IMR-90 (cell line): ENCODE data around the gene RASGRF1. TPM values are rescaled to one million over a fixed set of nuclear protein-coding genes. Genes with fewer than 3 reads are reported as not detected.

Experiments used
- ATAC-seq: fragments of 200-7000 bp; cut with Tn5 transposase; 2 replicates; pipeline ENCODE4 v1.9.1; 2020; ENCODE audit warnings: low read depth, mild to moderate bottlenecking, moderate library complexity
- BruUV-seq: library from RNA; stranded (reverse); fragments of 400-500 nt; replicated peaks from 2 replicates; lab custom pipeline; 2021; lab: Mats Ljungman, UMichigan
- CTCF ChIA-PET: fragments of 300-600 bp; formaldehyde crosslinking; extraction: SDS; loops from one replicate; lab custom pipeline; 2021; ENCODE audit warnings: antibody characterized with exemption; lab: Yijun Ruan, JAX
- POLR2A ChIA-PET: fragments of 300-600 bp; sonication (Branson Sonifier 250); formaldehyde crosslinking; loops from one replicate; lab custom pipeline; 2022; ENCODE audit warnings: antibody characterized with exemption; ENCODE audit not compliant: unreplicated experiment; lab: Charles Lee
- DNase-seq: peaks from one replicate; pipeline ENCODE4 v3.0.0; 2013
- H2AFZ ChIP-seq: replicated peaks from 2 replicates; pipeline ENCODE3; 2013; ENCODE audit warnings: low read length, mild to moderate bottlenecking; ENCODE audit not compliant: poor library complexity
- H2AK5ac ChIP-seq: 2 replicates; pipeline ENCODE4 v1.6.1; 2013; ENCODE audit warnings: low read depth, low read length, inconsistent platforms
- H2AK9ac ChIP-seq: replicated peaks from 2 replicates; pipeline ENCODE3; 2013; ENCODE audit warnings: mild to moderate bottlenecking, low read depth, low read length, moderate library complexity; ENCODE audit not compliant: poor library complexity
- H2BK120ac ChIP-seq: 2 replicates; pipeline ENCODE4 v1.6.1; 2013; ENCODE audit warnings: low read depth, low read length, inconsistent platforms
- H2BK15ac ChIP-seq: 3 replicates; pipeline ENCODE4 v1.6.1; 2013; ENCODE audit warnings: low read depth, low read length, inconsistent platforms
- H2BK20ac ChIP-seq: 2 replicates; pipeline ENCODE4 v1.6.1; 2013; ENCODE audit warnings: low read depth, mild to moderate bottlenecking, inconsistent platforms, low read length, moderate library complexity
- H2BK5ac ChIP-seq: 2 replicates; pipeline ENCODE4 v1.6.1; 2013; ENCODE audit warnings: mild to moderate bottlenecking, low read depth, low read length, inconsistent platforms; ENCODE audit not compliant: poor library complexity, severe bottlenecking
- H3K14ac ChIP-seq: replicated peaks from 2 replicates; pipeline ENCODE4 v1.6.1; 2013; ENCODE audit warnings: low read depth, low read length, inconsistent platforms
- H3K18ac ChIP-seq: 2 replicates; pipeline ENCODE4 v1.6.1; 2013; ENCODE audit warnings: low read depth, low read length, control low read depth
- H3K23ac ChIP-seq: 2 replicates; pipeline ENCODE4 v1.6.1; 2013; ENCODE audit warnings: low read depth, low read length, inconsistent platforms
- H3K27ac ChIP-seq: 2 replicates; pipeline ENCODE4 v1.5.1; 2013; ENCODE audit warnings: mild to moderate bottlenecking, control low read depth, low read length; ENCODE audit not compliant: insufficient read depth
- H3K27me3 ChIP-seq: 2 replicates; pipeline ENCODE4 v1.6.1; 2013; ENCODE audit warnings: low read length; ENCODE audit not compliant: control insufficient read depth, insufficient read depth
- H3K36me3 ChIP-seq: 2 replicates; pipeline ENCODE4 v1.6.1; 2013; ENCODE audit warnings: low read length, mixed read lengths; ENCODE audit not compliant: control insufficient read depth, insufficient read depth
- H3K4ac ChIP-seq: 2 replicates; pipeline ENCODE4 v1.6.1; 2013; ENCODE audit warnings: low read depth, low read length, inconsistent platforms
- H3K4me1 ChIP-seq: 2 replicates; pipeline ENCODE4 v1.6.1; 2013; ENCODE audit warnings: low read length, mixed read lengths; ENCODE audit not compliant: control insufficient read depth, insufficient read depth
- H3K4me2 ChIP-seq: 2 replicates; pipeline ENCODE4 v1.6.1; 2013; ENCODE audit warnings: low read depth, mild to moderate bottlenecking, control low read depth, low read length, moderate library complexity
- H3K4me3 ChIP-seq: 2 replicates; pipeline ENCODE4 v1.5.1; 2013; ENCODE audit warnings: low read depth, mild to moderate bottlenecking, control low read depth, low read length, moderate library complexity; ENCODE audit not compliant: insufficient read depth
- H3K56ac ChIP-seq: 2 replicates; pipeline ENCODE4 v1.6.1; 2013; ENCODE audit warnings: low read length, inconsistent platforms; ENCODE audit not compliant: insufficient read depth; ENCODE audit errors: extremely low read depth
- H3K79me1 ChIP-seq, 2 experiments: 2 replicates each; pipeline ENCODE4 v1.6.1; 2013; ENCODE audit warnings: low read length in 2 of 2, inconsistent platforms in 1 of 2, low read depth in 1 of 2
- H3K9ac ChIP-seq: 2 replicates; pipeline ENCODE4 v1.6.1; 2013; ENCODE audit warnings: low read depth, low read length, control low read depth
- H3K9me1 ChIP-seq: 2 replicates; pipeline ENCODE4 v1.6.1; 2013; ENCODE audit warnings: low read length, inconsistent platforms; ENCODE audit not compliant: insufficient read depth
- H3K9me3 ChIP-seq: 2 replicates; pipeline ENCODE4 v1.6.1; 2013; ENCODE audit warnings: low read length; ENCODE audit not compliant: control insufficient read depth, insufficient read depth
- H4K20me1 ChIP-seq: 2 replicates; pipeline ENCODE4 v1.6.1; 2013; ENCODE audit warnings: low read length, inconsistent platforms; ENCODE audit not compliant: insufficient read depth
- H4K5ac ChIP-seq: 2 replicates; pipeline ENCODE4 v1.6.1; 2013; ENCODE audit warnings: mild to moderate bottlenecking, low read depth, low read length, control low read depth
- H4K8ac ChIP-seq, 2 experiments: 2 replicates each; pipeline ENCODE4 v1.6.1; 2013; ENCODE audit warnings: low read depth in 2 of 2, low read length in 2 of 2, control low read depth in 1 of 2, inconsistent platforms in 1 of 2
- H4K91ac ChIP-seq: 2 replicates; pipeline ENCODE4 v1.6.1; 2013; ENCODE audit warnings: low read depth, low read length, inconsistent platforms; ENCODE audit not compliant: insufficient read depth
- CEBPB ChIP-seq: IDR thresholded peaks from 2 replicates; pipeline ENCODE4 v1.6.1; 2012; ENCODE audit warnings: low read depth, low read length, improper control_type of control experiment
- CHD1 ChIP-seq: IDR thresholded peaks from 2 replicates; pipeline ENCODE4 v1.6.1; 2012; ENCODE audit warnings: low read depth, low read length, improper control_type of control experiment
- FOS ChIP-seq: fragments of 150-350 bp; IDR thresholded peaks from 2 replicates; pipeline ENCODE4 v1.6.1; 2016; ENCODE audit warnings: low read depth, low read length
- MAFK ChIP-seq: IDR thresholded peaks from 2 replicates; pipeline ENCODE4 v1.6.1; 2012; ENCODE audit warnings: low read depth, low read length, improper control_type of control experiment
- MXI1 ChIP-seq: IDR thresholded peaks from 2 replicates; pipeline ENCODE4 v1.6.1; 2012; ENCODE audit warnings: low read depth, mild to moderate bottlenecking, low read length, moderate library complexity, borderline replicate concordance
- NFE2L2 ChIP-seq: fragments of 150-350 bp; IDR thresholded peaks from 2 replicates; pipeline ENCODE4 v1.6.1; 2016; ENCODE audit warnings: low read depth, mild to moderate bottlenecking, low read length
- POLR2A ChIP-seq: IDR thresholded peaks from 2 replicates; pipeline ENCODE4 v1.6.1; 2012; ENCODE audit warnings: mild to moderate bottlenecking, low read depth, low read length
- RAD21 ChIP-seq: IDR thresholded peaks from 2 replicates; pipeline ENCODE4 v1.6.1; 2012; ENCODE audit warnings: low read length, improper control_type of control experiment
- RCOR1 ChIP-seq: IDR thresholded peaks from 2 replicates; pipeline ENCODE4 v1.6.1; 2012; ENCODE audit warnings: mild to moderate bottlenecking, low read length, improper control_type of control experiment; ENCODE audit not compliant: insufficient replicate concordance
- RFX5 ChIP-seq: IDR thresholded peaks from 2 replicates; pipeline ENCODE4 v1.8.0; 2012; ENCODE audit warnings: low read depth, mild to moderate bottlenecking, low read length, moderate library complexity
- USF2 ChIP-seq: fragments of 150-350 bp; IDR thresholded peaks from 2 replicates; pipeline ENCODE4 v1.6.1; 2017; ENCODE audit warnings: mild to moderate bottlenecking, antibody characterized with exemption, low read length, low read depth
- dilution Hi-C: fragments of 300-500 bp; cut with HindIII; formaldehyde crosslinking; loops from one replicate; pipeline ENCODE4 v1.14.3; 2018; ENCODE audit warnings: low sequenced_read_pairs; ENCODE audit not compliant: unreplicated experiment
- in situ Hi-C: fragments of 300-500 bp; cut with MboI; formaldehyde crosslinking; loops from 3 replicates; pipeline ENCODE4 v1.14.3; 2019; ENCODE audit warnings: low sequenced_read_pairs, inconsistent platforms, mixed read lengths
- intact Hi-C: fragments of 100-400 bp; cut with micrococcal nuclease; formaldehyde crosslinking; loops from 2 replicates; pipeline ENCODE4 v1.10.0; 2022
- polyA plus RNA-seq, 3 experiments: library from polyadenylated mRNA; depleted of rRNA; stranded (reverse); fragments of >200 nt; gene quantifications; 2 replicates each; pipeline ENCODE4 v1.2.3, GENCODE V29; 2012; ENCODE audit warnings: low replicate concordance in 1 of 3
- total RNA-seq: library from RNA; depleted of rRNA; stranded (reverse); fragments of >200 nt; gene quantifications from 2 replicates; pipeline ENCODE4 v1.2.3, GENCODE V29; 2012

The RASGRF1 gene
- total and polyA plus RNA-seq, 2 of the 4 experiments (the other 2 are of a cell fraction): under 0.01 to 0.15 TPM

GRCh38 chr15:79132361-79132760 lies 41.8 kb upstream of the RASGRF1 start:
- Histone ChIP-seq H4K8ac (no peak overlapping the region), H3K14ac (no peak overlapping the region), H3K9me3 (no peaks in the 10 kb centered on the region), H4K91ac (no peak overlapping the region), H3K4me1 (no peaks in the 10 kb centered on the region), H2AK9ac (no peak overlapping the region), H3K56ac (no peak overlapping the region), H3K23ac (no peak overlapping the region), H3K4me2 (no peak overlapping the region), H3K9me1 (no peaks in the 10 kb centered on the region), H3K4me3 (no peak overlapping the region), H2AFZ (no peak overlapping the region), H3K27me3 (no peaks in the 10 kb centered on the region), H3K27ac (no peak overlapping the region), H2BK15ac (no peak overlapping the region), H4K20me1 (no peaks in the 10 kb centered on the region), H4K5ac (no peak overlapping the region), H3K9ac (no peak overlapping the region), H3K4ac (no peak overlapping the region), H2AK5ac (no peak overlapping the region), H3K18ac (no peak overlapping the region), H2BK20ac (no peak overlapping the region), H2BK120ac (no peak overlapping the region), H3K36me3 (no peaks in the 10 kb centered on the region), H3K79me1 (no peaks in the 10 kb centered on the region), H2BK5ac (no peak overlapping the region)
- DNase-seq (no peak), ATAC-seq (no peak)
- ChIA-PET CTCF (no interaction called here), POLR2A (no interaction called here)
- in situ Hi-C loops (no loop called here), dilution Hi-C loops (no loop called here), intact Hi-C loops (no loop called here)
- TF ChIP-seq USF2: no peak
- no peak for TF ChIP-seq POLR2A
- no peak for TF ChIP-seq MXI1
- TF ChIP-seq RAD21: no peak
- TF ChIP-seq FOS: no peak
- no peak for TF ChIP-seq CHD1
- no peak for TF ChIP-seq NFE2L2
- TF ChIP-seq MAFK: no peak
- no peak for TF ChIP-seq RCOR1
- no peak for TF ChIP-seq RFX5
- TF ChIP-seq CEBPB: no peak
- no TSS peak for BruUV-seq
